Measurements from ENCODE around the gene CHST13.

The CHST13 gene

GRCh38 chr3:126550488-126551051 lies 26.6 kb downstream of the CHST13 start:
- DNase-seq (ENCODE audit: low read depth) = no peak
- H3K4me3 ChIP-seq (ENCODE audit: low read length) = no peak overlapping the region
- TF ChIP-seq CTCF (IDR thresholded peaks at IDR 0.05; ENCODE audit: insufficient read depth, low read depth, low read length, missing control alignments) = no peak

GRCh38 chr3:126551121-126551838 lies 27.3 kb downstream of the CHST13 start:
- no peak for TF ChIP-seq CTCF (IDR thresholded peaks at IDR 0.05; ENCODE audit: insufficient read depth, low read depth, low read length, missing control alignments)
- DNase-seq (ENCODE audit: low read depth) = no peak
- H3K4me3 ChIP-seq (ENCODE audit: low read length) = no peak overlapping the region

GRCh38 chr3:126551839-126552687 lies 28.1 kb downstream of the CHST13 start:
- H3K4me3 ChIP-seq (ENCODE audit: low read length) = no peak overlapping the region
- no peak for TF ChIP-seq CTCF (IDR thresholded peaks at IDR 0.05; ENCODE audit: insufficient read depth, low read depth, low read length, missing control alignments)
- no peak for DNase-seq (ENCODE audit: low read depth)

GRCh38 chr3:126552688-126553283 lies 28.8 kb downstream of the CHST13 start:
- DNase-seq (ENCODE audit: low read depth) = no peak
- no peak for TF ChIP-seq CTCF (IDR thresholded peaks at IDR 0.05; ENCODE audit: insufficient read depth, low read depth, low read length, missing control alignments)
- no peak overlapping the region for H3K4me3 ChIP-seq (ENCODE audit: low read length)

- no peak for DNase-seq (ENCODE audit: low read depth)
- no peak for TF ChIP-seq CTCF (IDR thresholded peaks at IDR 0.05; ENCODE audit: insufficient read depth, low read depth, low read length, missing control alignments)
- H3K4me3 ChIP-seq (ENCODE audit: low read length) = no peak overlapping the region
Observed at GRCh38 chr3:126553284-126554084, 29.5 kb downstream of the CHST13 start.
